NCI-H187 treated with DMSO at 0.1 percent for 48 hours (cell line): Measurements from ENCODE around the gene ZBED1.
"Not testable (repeated sequence)": the region's sequence is repeated elsewhere in the genome, so short reads cannot be mapped to it uniquely, and the experiment has no call there.

Experiments used
- DNase-seq: peaks from one replicate; lab custom pipeline; 2025; lab: John Stamatoyannopoulos, UW

Gene ZBED1

DNA sequence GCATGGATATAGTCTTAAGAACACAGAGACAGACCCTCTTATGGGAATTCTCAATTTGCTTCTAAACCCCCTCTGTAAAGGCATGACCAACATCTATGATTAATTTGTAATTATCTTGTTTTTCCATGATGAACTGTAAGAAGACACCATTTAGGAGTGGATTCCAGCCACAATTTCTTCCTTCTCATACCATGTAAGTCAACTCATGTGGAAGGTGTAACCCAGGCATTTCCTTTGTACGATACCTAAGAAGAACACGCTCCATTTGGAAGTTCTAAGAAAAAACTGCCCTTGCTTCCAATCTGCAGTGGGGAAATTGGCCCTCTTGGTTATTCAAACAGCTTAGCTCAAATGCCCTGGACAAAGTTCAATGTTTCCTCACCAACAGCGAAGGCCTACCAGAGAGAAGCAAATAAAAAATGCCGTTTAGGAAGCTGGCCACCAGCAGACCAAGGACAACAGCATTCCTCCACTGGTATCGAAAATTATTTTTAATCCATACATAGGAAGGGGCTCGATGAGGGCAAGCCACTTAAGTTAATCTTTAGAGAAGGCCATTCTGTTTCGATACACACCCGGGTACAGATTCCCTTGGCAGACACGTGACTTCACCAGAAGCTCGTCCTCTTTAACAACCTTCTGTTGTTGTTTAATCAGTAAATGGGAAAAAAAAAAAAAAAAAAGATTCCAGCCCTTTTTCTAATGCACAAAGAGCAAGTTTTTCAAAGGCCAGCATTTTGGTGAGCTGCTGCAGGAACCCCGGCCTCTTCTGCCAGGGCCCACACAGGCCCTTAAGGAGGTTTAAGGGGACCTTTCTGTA lies 2.6 kb downstream of the ZBED1 start:
- DNase-seq: no peak

DNA sequence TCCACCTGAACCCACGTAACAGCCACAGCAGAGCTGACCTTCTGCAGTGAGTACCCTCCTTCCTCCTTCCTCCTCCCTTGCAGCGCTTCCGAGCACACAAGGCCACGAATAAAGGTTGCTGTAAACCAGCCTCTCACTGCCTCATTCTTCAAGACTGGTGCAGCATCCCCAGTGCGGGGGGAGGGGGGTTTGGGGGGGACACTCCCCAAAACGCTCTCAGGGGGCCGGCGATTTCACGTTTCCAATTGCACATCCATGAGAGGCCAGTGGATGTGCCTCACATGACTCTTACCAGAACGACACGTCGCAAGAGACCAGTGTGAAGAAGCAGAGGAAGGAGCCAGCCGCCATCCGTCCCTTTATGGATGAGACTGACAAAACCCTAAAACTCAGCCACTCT lies 5.2 kb downstream of the ZBED1 start:
- DNase-seq: no peak

GRCh38 chrX:2492531-2493218 lies 8.1 kb downstream of the ZBED1 start:
- no peak for DNase-seq

- no peak for DNase-seq
Measured at GRCh38 chrX:2490634-2491033, 10.1 kb downstream of the ZBED1 start.

DNA sequence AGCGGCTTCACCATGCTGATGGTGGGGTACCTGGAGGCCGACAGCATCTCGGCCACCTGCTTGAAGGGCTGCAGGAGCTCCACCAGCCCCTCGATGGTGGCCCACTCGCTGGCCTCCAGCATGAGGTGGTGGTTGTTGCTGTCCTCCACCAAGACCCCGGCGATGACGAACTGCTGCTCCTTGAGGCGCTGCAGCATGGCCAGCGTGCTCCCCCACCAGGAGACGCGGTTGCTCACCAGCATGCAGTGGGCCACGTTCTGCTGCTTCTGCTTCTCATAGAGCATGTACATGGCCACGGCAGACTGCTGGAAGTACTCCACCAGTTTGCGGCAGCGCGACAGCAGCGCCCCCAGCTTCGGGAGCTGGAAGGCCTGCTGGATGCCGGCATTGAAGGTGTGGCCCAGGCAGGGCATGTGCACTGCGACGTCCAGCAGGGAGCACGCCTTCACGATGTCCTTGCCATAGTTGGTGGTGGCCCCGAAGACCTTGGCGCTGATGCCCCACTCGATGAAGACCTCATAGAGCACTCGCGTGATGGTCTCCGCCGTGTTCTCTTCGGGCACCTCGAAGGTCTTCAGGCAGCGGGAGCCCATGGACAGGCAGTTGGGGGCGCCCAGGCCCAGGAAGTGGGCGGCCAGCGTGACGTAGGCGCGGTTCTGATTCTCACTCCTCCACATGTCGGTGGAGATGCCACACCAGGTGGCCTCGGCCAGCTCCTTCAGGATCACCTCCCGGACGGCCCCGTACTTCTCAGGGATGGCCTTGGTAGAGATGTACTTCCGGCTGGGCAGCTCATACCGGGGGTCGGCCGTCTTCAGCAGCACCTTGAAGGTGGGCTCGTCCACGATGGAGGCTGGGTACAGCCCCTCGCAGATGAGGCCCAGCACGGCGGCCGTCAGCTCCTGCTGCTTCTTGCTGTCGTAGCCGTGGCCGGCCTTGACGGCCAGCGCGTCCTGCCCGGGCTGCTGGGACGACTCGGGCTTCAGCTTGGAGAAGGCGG lies 11.0 kb downstream of the ZBED1 start:
- DNase-seq: no peak

DNA sequence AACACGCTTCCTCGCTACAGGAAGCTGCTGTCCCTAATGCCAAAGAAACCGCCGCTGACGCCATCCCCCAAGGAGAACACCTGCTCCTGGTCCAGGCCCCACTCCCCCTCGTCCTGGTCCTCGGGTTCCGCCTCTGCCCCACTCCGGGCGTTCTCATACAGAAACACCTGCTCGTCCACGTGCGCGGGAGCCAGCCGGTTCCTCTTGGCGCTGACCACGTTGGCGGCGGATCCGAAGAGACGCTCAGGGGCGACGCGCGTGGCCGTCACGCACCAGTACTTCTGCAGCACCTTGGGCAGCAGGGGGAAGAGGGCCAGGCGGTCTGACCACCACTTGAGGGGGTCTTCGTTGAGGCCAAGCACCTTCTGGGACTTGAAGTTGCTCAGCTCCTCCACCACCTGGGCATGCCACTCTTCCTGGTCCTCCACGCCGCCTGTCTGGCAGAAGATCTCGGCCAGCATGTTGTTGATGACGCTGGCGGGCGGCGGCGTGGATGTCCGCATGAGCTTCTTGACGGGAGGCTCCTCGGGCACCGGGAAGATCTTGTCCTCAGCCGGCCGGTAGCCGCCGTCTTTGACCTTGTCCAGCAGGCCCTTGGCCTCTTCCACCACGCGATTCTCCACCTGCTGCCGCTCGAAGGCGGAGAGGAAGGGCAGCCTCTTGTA lies 12.0 kb downstream of the ZBED1 start:
- DNase-seq: no peak

DNA sequence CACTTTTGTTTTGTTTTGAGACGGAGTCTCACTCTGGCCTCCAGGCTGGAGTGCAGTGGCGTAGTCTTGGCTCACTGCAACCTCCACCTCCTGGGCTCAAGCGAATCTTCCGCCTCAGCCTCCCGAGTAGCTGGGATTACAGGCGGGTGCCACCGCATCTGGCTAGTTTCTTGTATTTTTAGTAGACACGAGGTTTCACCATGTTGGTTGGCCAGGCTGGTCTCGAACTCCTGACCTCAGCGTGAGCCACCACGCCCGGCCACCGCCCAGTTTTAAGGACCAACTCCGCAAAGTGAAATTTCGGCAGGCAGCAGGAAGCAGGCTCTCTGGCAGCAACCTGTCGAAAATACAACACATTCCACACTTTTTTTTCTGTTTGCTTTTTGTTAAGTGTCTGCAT lies 13.4 kb downstream of the ZBED1 start:
- DNase-seq: no peak

DNA sequence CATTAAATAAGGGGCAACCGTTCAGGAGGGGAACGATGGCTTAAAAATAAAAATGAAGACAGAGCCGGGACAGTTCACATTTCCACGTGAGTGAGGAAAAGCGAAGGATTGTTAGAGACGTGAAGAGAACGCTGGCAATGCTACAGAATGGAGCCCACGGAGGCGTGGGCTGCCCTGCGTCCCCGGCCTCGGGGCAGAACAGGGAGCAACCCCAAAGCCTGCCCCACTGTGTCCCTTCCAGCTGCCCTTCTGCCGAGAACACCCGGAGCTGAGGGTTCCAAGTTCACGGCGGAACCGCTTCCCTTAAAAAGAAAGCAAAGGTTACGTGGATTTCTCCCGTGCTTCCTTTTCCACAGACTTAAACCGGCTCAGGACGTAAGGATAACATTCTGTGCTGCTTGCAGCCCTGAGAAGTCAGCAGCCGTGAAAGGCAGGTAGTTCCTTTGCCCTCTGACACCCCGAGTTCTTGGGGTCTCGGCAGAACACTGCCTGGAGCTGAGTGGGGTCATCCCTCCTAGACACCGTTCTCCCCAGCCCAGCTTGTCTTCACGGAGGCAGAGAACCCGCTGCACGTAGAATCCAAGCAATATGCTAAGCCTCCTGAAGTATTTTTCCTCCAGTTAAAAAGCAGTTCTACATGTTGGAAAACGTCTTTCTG lies 14.2 kb downstream of the ZBED1 start:
- no peak for DNase-seq

DNA sequence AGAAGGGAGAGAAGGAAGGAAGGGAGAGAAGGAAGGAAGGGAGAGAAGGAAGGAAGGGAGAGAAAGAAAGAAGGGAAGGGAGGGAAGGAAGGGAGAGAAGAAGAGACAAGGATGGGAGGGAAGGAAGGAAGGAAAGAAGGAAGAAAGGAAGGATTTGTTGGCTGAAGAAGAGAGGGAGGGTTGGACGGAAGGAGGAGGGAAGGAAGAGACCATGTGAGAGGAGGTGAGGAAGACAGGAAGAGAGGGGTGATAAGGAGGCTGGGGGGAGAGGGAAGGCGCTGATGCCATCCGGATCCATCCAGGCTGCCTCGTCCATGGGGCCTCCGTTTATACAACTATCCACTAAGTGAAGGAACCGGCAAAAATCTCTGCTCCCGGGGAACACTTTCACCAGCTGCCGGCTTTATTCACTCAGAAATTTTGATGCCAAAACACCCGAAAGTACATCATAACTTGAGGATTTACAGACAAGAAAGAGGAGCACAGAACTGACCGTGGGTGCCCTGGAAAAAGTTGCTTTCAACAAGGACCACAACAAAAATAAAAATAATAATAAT lies 14.9 kb downstream of the ZBED1 start:
- DNase-seq: no peak

DNA sequence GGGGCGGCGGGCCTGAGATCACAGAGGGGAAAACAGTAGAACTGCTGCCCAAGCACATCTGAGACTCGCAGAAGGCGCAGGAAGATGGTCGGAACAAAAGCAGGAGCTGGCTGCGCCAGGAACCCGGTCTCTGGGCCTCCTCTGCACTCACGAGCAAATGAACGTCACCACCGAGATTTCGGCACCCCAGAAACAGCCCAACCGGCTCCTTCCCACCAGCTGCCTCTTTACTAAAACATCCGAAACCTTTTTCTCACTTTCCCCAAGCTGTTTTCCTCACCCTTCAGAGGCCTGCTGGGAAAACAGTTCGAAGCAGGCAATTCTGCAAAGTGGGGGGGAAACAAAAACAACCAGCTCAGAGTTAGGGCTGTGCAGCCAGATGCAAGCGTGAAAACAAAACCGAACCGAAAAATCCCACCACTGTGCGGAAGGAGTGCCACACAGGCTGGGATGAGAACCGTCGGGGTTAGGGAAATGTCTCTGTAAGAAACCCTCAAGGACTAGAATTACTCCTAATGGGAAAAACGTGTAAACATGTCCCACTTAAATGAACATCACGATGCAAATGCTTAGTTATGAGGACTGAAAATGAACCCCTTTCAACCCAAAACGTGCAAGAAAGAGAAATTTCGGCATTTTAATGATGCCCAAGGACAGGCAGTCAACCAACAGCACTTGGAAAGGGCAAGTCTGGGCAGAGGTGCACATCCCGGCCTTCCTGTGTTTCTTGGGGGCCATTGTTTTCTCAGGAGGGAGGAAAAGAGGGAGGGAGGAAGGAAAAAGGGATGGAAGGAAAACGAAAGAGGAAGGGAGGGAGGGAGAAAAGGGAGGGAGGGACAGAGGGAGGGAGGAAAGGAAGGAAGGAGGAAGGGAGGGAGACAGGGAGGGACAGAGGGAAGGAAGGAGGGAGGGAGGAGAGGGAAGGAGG lies 15.8 kb downstream of the ZBED1 start:
- no peak for DNase-seq

DNA sequence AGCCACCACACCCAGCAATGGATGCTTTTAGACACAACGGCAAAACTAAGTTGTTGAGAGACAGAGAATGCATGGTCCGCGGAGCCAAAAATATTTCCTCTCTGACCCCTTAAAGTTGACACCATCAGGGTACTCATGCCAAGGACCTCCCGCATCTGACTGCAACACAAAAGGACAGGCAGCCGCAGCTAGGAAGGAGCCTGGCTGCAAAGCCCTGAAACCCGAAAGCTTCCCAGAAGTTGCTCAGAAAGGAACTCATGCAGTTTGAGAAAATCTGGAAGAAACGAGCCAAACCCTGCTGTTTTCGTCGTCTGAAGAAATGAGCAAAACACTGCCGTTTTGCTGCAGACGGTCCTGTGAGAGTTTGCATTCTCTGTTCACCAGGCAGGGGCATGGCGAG lies 16.5 kb downstream of the ZBED1 start:
- no peak for DNase-seq

- no peak for DNase-seq
Measured at GRCh38 chrX:2483398-2484060, 17.2 kb downstream of the ZBED1 start.

DNA sequence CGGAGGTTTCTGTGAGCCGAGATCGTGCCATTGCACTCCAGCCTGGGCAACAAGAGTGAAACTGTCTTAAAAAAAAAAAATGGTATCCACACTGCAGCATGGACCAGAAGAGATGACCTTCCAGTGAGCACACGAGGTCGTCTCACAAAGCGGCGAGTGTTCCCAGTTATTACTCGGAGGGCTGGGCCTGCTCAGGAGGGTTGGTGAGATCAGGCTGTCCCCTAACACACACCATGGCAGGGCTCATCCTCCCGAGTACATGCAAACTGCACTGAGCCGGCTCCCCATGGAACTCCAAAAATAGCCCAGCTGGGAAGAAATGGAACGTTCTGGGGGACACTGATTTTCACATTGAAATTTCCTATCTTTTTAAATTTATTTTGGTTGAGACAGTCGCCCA lies 19.2 kb downstream of the ZBED1 start:
- not testable (repeated sequence) for DNase-seq

GRCh38 chrX:2479982-2480381 lies 20.8 kb downstream of the ZBED1 start:
- DNase-seq: not testable (repeated sequence)

- no peak for DNase-seq
Measured at GRCh38 chrX:2479420-2479780, 21.4 kb downstream of the ZBED1 start.

GRCh38 chrX:2478546-2479419 lies 22.0 kb downstream of the ZBED1 start:
- DNase-seq: no peak

- not testable (repeated sequence) for DNase-seq
Measured at GRCh38 chrX:2477313-2477712, 23.5 kb downstream of the ZBED1 start.

DNA sequence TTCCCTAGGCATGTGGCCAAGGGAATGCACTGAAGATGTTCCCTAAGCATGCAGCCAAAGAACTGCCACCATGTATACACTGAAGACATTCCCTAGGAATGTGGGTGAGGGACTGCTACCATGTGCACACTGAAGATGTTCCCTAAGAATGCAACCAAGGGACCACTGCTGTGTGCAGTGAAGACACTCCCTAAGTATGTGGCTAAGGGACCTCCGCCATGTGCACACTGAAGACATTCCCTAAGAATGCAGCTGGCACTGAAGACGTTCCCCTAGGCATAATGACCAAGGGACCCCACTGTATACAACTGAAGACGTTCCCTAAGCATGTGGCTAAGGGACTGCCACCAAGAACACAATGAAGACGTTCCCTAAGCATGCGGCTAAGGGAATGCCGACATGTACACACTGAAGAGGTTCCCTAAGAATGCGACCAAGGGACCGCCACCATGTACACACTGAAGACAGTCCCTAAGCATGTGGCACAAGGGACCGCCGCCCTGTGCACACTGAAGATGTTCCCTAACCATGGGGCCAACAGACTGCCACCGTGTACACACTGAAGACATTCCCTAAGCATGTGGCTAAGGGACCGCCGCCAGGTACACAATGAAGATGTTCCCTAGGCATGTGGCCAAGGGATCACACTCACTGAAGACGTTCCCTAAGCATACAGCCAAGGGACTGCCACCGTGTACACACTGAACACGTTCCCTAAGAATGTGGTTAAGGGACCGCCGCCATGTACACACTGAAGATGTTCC lies 25.6 kb downstream of the ZBED1 start:
- DNase-seq: no peak
